HG03108 (cell line): Measurements from ENCODE around the gene TUSC2.
"Not testable (repeated sequence)": the region's sequence is repeated elsewhere in the genome, so short reads cannot be mapped to it uniquely, and the experiment has no call there.

Source experiments
- ATAC-seq: cut with Tn5 transposase; IDR thresholded peaks from one replicate; pipeline ENCODE4 v1.9.1; 2021; ENCODE audit warnings: moderate library complexity; ENCODE audit not compliant: unreplicated experiment

TUSC2 gene

GRCh38 chr3:50297384-50297775 is 30.6 kb downstream of the TUSC2 start:
- no peak for ATAC-seq

DNA sequence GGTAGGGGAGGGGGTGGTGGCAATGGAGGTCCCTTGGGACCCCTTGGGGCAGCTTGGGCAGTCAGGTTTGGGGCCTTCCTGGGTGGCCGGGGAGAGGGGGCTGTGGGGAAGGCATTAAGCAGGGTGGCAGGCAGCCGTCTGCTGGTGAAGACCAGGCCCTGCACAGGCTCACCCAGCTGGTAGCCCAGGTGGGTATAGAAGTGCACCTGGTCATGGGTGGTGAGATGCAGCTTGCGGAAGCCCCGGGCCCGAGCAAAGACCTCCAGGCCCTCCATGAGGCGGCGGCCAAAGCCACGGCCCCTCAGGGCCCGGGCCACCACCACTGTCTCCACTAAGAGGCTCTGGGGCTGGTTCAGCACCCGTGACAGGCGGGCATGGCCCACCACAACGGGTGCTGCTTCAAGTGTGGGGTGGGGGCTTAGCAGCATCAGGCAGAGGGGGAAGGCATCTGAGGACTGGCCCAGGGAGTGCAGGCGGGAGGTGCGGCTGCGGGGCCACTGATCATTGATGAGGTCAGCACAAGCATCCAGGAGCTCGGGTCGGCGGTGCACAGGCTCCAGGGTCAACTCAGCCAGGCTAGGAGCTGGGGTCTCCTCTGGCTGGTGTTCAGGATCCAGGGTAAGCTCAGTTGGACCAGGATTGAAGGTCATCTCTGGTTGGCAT is 31.2 kb downstream of the TUSC2 start:
- no peak for ATAC-seq

DNA sequence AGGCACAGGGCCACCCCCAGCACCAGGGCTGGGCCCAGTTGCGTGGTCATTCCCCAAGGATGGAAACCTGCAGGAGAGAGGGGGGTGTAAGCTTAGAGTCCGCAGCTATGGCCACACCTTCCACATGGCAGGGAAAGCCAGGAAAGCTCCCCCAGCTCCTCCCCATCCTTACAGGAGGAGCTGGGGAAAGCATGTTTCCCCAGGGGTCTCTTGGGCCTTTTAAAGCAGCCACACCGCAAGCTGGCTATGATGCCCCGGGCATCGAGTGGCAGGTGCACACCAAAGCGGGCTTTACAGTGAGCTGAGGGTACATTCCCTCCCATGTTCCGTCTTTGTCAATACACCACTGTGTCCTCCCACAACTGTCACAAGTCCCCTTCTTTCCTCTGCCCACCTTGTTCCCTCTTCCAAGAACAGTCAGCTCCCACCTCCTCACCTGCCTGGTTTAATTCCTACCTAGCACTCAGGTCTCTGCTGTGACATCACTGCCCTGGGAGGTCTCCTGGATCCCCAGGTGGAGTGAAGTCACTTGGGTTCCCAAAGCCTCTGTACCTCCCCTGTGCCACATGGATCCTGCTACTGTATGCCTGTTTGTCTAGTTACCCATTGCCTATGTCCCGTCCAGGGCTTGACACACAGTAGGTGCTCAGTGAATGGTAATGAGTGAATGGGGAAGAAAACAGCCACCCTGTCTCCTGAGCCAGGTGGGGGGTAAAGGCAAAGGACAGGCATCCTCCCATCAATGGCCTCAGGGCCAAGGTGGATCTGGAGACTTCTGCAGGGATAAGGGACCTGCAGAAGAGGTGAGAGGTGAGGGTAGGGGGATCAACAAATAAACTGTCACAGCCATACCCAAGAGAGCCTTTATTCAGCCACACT is 32.2 kb downstream of the TUSC2 start:
- ATAC-seq = no peak

DNA sequence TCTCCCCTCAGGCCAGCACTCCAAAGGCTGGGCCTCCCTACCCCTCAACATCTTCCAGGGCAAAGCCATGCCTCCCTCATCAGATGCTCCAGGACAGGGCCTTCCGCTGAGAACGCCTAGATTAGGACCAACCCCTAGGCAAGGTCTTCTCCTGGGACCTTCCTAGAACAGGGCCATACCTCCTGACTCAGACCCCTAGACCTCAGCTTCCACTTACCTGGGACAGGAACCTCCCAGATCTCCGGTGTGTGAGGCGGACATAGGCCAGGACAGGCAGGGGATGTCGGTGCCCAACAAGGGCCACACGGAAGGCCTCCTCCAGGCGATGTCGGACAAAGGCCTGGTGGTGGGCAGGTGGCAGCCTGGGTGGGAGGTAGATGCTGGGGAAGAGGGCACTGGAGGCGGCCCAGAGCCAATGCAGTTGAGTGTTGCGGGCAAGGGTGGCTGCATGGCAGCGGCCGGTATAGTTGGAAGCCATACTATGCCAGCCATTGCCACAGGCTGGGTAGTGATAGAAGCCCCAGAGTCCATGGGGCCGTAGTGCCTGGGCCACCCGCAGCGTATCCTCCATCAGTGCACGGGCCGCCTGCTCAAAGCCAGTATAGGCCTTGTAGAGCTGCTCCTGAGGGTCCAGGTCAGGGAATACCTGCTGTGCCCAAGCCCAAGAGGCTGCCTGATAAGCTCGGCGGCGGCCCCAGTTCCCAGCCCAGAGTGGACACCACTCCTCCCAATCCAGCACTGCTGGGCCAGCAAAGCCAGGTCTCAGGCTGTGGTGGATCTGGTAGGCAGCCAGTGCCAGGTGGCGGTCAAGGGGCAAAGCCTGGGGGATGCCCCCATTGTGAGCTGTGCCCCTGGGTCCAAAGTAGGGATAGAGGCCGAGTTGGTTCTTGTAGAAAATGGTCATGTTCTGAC is 33.3 kb downstream of the TUSC2 start:
- no peak for ATAC-seq

GRCh38 chr3:50294089-50294488 is 33.9 kb downstream of the TUSC2 start:
- ATAC-seq = no peak

DNA sequence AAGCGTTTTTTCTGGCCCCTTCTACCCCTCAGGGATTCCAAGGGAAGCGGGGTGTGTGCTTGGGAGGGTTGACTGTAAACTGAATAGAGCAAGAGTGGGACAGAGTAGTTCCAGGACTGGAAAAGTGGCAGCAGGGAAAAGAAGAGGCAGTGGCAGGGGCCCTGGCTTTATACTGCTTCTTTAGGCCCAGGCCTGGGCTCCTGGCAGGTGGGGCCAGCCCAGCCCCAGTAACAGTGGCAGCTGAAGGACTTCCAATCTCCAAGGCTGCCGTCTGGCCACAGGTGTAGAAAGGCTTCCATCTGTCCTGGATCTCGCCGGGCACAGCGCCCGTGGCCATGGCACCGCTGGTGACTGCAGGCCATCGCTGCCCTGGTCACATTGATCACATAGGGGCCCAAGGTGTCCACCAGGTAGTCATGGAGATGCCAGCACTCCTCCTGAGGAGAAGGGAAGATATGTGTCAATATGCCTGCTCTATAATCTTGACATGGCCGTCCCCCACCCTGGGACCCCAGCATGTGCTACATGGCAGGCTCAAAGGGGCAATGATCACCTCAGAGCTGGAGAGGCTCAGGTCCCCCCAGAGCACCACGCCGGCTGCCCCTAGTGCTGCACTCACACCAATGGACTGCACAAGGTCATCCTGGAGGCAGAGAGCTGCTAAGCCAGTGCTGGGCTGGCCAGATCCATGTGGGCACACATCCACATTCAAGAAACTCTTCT is 34.8 kb downstream of the TUSC2 start:
- no peak for ATAC-seq

DNA sequence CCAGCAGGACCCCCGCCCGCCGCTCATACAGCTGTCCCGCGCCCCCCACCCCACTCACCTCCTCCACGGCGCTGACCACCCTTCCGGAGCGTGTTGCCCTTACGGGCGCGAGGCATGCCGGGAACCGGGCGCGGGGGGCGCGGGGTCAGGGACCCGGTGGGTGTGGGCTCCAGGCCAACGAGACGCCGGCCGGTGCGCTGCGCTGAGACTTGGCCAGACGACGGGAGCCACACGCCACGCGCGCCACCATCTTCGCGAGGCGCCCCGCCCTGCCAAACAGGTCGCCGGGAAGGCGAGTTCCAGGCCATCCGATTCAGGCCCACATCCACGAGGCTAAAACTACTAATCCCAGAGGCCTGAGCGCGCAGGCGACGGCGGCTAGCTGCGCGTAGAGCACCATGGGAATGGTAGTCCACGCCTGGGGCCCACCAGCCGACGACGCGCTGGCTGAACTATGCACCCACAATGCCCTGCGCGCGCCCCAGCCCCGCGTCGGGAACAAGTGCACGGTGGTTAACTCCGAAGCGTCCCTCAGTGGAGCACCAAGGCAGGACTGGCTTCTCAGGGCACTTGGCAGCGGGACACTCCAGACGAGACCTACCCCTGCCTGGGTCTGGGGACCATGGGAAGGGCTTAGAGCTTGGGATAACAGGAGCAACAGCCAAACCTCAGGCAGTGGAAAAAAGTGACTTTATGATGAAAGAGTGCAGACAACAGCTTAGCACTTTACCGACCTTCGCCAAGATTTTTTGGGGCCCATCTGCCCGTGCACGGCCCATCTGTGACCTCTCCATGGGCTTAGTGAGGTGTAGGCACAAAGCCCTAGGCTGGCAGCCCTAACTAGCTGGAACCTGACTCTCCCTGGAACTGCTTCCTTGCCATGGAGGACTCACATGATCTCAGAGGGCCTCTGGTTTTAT is 35.6 kb downstream of the TUSC2 start, which contains the start of gene IFRD2:
Gene IFRD2, minus strand, starts transcription at position 271 of the 920 bp plus-strand sequence. Its CDS starts 155 bp downstream, at position 116.
- ATAC-seq = peak; percentile 97

DNA sequence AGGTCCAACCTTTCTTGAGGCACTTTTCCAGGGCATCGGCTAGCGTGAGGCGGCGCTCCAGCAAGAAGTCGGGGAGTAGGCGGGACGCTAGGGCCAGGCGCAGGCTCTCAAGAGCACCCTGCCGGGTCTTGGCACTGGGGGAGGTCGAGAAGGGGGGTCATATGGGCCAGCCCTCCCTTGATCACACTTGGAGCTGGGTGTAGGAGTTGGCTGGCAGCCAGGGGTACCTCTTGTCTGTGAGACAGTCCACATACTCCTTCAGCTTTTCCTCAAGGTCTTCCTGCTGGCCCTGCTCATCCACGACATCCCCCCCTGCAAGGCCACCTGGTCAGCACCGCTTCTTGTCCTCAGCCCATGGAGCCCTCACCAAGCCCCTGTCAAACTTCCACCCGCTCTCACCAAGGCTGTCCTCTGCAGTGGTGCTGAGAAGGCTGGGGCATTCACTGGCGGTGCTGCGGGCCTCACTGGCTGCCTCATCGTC is 37.8 kb downstream of the TUSC2 start:
- no peak for ATAC-seq

DNA sequence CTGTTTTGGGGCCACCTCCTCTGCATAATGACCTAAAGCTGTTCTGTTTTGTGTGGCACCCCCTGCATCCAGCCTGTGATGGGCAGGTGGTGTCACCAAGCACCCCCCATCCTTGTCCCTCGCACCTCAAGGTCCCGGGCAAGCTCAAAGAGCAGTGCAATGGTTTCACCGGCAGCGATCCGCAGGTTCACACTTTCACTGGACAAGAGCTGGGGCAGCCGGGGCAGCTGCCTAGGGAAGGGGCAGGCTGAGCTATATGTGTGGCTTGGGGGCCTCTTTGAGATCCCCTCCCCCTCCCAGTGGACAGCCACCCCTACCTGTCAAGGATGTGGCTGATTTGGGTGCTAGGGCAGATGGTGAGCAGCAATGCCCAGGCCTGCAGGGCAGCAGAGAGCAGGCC is 38.9 kb downstream of the TUSC2 start:
- ATAC-seq = no peak

- no peak for ATAC-seq
These were observed 39.5 kb downstream of the TUSC2 start for GRCh38 chr3:50288387-50289007.

DNA sequence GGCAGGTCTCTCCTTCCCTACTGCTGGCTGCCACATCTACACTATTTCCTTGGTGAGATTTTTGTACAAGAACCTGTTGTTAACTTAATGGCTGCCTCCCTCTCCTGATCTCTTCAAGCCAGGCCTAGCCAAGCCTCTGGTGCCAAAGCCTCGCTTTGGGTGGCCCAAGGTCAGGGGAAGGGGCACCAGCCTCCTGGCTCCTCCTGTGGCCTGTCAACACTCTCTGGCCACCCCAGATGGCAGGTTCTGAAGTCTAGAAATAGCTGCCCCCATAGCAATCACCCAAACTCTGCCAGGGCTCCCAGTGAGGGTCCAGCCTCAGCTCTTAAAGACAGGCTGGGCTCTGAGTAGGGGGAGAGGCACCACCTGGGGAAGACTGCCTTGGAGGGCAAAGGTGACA is 40.8 kb downstream of the TUSC2 start:
- ATAC-seq = no peak

DNA sequence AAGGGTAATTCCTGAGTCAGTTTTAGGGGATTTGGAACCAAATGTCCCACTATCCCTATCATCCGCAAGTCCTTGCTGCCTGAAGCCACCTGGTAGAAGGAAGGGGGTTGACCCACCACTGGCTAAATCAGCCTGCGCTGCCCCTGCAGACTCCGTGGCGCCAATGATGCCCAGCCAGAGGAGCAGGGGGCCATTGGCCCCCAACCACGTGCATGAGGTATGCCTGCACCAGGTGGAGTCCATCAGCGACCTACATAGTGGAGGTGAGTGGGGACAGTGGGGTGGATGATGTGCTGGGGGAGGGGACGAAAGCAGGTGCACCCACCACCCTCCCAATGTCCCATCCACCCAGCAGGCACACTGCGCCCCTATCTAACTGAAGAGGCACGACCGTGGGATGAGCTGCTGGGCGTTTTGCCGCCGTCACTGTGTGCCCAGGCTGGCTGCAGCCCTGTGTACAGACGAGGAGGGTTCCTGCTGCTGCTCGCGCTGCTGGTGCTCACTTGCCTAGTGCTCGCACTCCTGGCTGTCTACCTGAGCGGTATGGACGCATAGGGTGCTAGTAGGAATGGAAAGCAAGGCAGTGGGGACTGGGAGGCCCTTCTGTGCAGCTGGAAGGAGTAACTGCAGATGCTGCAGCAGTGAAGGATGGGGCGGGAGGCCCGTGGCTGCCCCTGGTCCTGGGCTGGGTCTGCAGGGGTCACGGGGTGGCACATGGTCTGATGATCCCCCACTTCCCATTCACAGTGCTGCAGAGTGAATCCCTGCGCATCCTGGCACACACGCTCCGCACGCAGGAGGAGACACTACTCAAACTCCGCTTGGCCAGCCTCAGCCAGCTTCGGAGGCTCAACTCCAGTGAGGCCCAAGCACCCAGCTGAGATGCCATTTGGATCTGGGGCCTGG is 41.4 kb downstream of the TUSC2 start:
- ATAC-seq = no peak

DNA sequence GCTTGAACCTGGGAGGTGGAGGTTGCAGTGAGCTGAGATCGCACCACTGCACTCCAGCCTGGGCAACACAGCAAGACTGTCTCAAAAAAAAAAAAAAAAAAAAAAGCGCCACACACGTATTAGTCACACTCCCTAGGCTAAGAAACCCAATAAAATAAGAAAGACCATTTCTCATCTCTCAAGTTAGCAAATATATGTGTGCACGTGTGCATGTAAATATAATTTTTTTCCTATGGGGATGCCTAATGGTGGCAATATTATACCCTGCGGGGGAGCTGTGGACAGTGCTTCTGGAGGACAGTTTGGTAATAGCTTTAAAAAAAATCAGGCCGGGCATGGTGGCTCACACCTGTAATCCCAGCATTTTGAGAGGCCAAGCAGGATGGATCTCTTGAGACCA is 43.9 kb downstream of the TUSC2 start:
- not testable (repeated sequence) for ATAC-seq

- no peak for ATAC-seq
These were observed 48.6 kb downstream of the TUSC2 start for GRCh38 chr3:50279255-50280016.

GRCh38 chr3:50278880-50279224 is 49.2 kb downstream of the TUSC2 start, which contains the start of gene LSMEM2:
Gene LSMEM2, plus strand, starts transcription at chr3:50279087. Its CDS starts 27 bp downstream, at chr3:50279114.
- no peak for ATAC-seq

DNA sequence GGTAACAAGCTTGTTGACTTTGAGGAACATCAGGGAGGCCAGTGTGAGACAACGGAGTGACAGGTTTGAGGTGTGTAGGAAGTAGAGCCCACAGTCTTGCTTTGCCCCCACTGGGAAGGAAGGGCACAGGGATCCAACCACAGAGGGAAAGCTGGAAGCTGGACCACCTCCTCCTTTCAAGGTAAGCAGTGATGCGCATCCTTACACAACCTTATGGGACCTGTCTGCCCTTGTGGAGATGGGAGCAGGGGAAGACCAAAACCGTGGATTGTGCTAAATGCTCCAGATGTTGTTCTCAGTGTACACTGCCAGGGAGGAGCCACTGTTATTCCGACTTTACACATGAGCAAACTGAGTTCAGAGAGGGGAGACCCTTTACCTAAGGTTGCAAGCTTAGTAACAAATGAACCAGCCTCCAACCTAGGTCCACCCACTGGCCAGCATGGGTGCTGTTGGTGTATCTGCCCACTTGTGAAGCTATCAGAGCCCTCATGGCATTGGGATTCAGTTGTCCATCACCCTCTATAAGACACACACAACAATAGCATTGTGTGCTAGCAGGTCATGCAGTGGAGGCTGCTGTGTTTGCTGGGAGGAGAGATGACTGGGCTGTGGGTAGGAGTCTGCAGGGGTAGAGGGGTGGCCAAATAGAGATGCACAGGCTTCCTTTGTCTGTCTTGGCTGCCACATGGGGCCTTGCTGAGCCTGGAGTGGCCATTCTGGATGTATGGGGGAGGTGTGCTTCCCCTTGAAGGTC is 49.7 kb downstream of the TUSC2 start:
- ATAC-seq = no peak

DNA sequence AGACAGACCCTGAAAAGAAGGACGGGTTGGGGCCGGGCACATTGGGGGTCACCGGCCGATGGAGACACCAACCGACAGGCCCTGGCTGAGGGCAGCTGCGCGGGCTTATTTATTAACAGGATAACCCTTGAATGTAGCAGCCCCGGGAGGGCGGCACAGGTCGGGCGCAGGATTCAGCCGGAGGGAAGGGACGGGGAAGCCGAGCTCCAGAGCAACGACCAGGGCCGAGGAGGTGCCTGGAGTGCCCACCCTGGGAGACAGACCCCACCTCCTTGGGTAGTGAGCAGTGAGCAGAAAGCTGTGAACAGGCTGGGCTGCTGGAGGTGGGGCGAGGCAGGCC is 51.3 kb downstream of the TUSC2 start:
- ATAC-seq = no peak
